Measurements from ENCODE around the gene DUSP22. TPM values are rescaled to one million over a fixed set of nuclear protein-coding genes. Genes with fewer than 3 reads are reported as not detected.

DUSP22 gene
- total RNA-seq, 4 donors from 2014 or later, result 53.3 to 95.2 (median 71.3) TPM

- H3K36me3 ChIP-seq, result no peaks in the 10 kb centered on the region
- H3K27ac ChIP-seq, result no peak overlapping the region
- DNase-seq (ENCODE audit: low spot score in 2 of 2), result no peak
- H3K4me3 ChIP-seq, result no peak overlapping the region
- H3K27me3 ChIP-seq, result no peaks in the 10 kb centered on the region
- no peak for TF ChIP-seq POLR2A (IDR thresholded peaks at IDR 0.05)
- TF ChIP-seq, protein P1, sequence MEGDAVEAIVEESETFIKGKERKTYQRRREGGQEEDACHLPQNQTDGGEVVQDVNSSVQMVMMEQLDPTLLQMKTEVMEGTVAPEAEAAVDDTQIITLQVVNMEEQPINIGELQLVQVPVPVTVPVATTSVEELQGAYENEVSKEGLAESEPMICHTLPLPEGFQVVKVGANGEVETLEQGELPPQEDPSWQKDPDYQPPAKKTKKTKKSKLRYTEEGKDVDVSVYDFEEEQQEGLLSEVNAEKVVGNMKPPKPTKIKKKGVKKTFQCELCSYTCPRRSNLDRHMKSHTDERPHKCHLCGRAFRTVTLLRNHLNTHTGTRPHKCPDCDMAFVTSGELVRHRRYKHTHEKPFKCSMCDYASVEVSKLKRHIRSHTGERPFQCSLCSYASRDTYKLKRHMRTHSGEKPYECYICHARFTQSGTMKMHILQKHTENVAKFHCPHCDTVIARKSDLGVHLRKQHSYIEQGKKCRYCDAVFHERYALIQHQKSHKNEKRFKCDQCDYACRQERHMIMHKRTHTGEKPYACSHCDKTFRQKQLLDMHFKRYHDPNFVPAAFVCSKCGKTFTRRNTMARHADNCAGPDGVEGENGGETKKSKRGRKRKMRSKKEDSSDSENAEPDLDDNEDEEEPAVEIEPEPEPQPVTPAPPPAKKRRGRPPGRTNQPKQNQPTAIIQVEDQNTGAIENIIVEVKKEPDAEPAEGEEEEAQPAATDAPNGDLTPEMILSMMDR (IDR thresholded peaks at IDR 0.05), result no peak
- TF ChIP-seq POLR2AphosphoS5 (IDR thresholded peaks at IDR 0.05), result no peak
- TF ChIP-seq EP300 (IDR thresholded peaks at IDR 0.05), result no peak
- WGBS, result 82% methylated on average over 2 of the region's 2 CpGs
- no peaks in the 10 kb centered on the region for H3K9me3 ChIP-seq
- H3K4me1 ChIP-seq, result peaks cover 36% of the 10 kb centered on the region
These were observed 18.4 kb downstream of the DUSP22 start for GRCh38 chr6:310671-311070.

DNA sequence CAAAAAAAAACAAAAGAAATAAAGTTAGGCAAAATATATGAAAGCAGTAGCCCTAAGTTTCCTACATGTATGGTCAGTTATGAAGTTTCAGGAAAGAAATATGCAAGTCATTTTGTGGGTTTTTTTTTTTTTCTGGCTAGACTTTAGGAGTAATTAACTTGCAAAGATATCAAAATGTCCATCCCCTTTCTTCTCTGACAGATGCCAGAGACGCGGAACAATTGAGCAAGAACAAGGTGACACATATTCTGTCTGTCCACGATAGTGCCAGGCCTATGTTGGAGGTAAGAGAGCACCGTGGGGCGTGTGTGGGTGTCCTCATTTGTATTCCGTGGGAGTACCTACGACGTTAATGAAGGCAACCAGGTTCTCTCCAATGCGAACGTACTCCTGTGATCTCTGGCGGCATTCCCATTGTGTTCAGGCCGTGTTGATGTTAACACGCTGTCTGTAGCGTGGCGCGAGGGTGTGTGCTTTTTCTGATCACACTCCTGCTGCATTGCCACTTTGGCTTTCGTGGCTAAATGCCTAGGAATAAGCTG is 19.5 kb downstream of the DUSP22 start:
- DNase-seq (ENCODE audit: low spot score in 2 of 2), result peak; percentile 68 to 77
- 74% methylated on average over 17 of the region's 17 CpGs for WGBS
- Histone ChIP-seq H3K4me1 (peaks cover 33% of the 10 kb centered on the region), H3K27ac (peak overlapping the region; percentile 5), H3K36me3 (no peaks in the 10 kb centered on the region), H3K4me3 (no peak overlapping the region), H3K9me3 (no peaks in the 10 kb centered on the region), H3K27me3 (no peaks in the 10 kb centered on the region)
- TF ChIP-seq, protein P1 (IDR thresholded peaks at IDR 0.05), result no peak
- no peak for TF ChIP-seq POLR2AphosphoS5 (IDR thresholded peaks at IDR 0.05)
- TF ChIP-seq EP300 (IDR thresholded peaks at IDR 0.05), result no peak
- TF ChIP-seq POLR2A (IDR thresholded peaks at IDR 0.05), result no peak

DNA sequence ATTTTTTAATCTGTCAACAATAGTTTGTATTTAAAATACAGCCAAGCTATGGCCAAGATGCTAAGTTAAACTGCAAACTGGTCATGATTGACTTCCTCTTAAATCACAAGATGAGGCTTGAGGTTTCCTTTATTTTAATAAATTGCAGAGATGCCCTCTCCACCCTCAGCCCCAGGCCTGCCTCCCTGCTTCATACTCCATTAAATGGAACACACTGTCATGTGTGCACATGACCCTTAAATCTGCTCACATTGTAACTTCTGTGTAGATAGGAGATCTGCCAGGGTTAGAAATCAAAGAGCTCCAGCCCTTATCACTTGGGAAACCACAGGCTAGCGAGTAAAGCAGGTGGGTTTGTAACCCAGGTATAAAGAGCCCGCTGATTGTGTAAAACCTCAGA is 20.8 kb downstream of the DUSP22 start:
- TF ChIP-seq, protein P1 (IDR thresholded peaks at IDR 0.05), result no peak
- TF ChIP-seq EP300 (IDR thresholded peaks at IDR 0.05) (no peak), POLR2A (IDR thresholded peaks at IDR 0.05) (peak in 1 of 2 donors; percentile 11), POLR2AphosphoS5 (IDR thresholded peaks at IDR 0.05) (no peak)
- H3K4me3 ChIP-seq, result no peak overlapping the region
- no peaks in the 10 kb centered on the region for H3K9me3 ChIP-seq
- no peaks in the 10 kb centered on the region for H3K27me3 ChIP-seq
- DNase-seq (ENCODE audit: low spot score in 2 of 2), result peak in 1 of 2 donors; percentile 75
- peak overlapping the region; percentile 13 for H3K27ac ChIP-seq
- H3K36me3 ChIP-seq, result no peaks in the 10 kb centered on the region
- WGBS, result 37% methylated on average over 2 of the region's 2 CpGs
- peaks cover 19% of the 10 kb centered on the region for H3K4me1 ChIP-seq

GRCh38 chr6:313917-314316 is 21.6 kb downstream of the DUSP22 start:
- no peak overlapping the region for H3K27ac ChIP-seq
- DNase-seq (ENCODE audit: low spot score in 2 of 2), result no peak
- no peak for TF ChIP-seq EP300 (IDR thresholded peaks at IDR 0.05)
- TF ChIP-seq POLR2A (IDR thresholded peaks at IDR 0.05), result no peak
- TF ChIP-seq, protein P1 (IDR thresholded peaks at IDR 0.05), result no peak
- no peak for TF ChIP-seq POLR2AphosphoS5 (IDR thresholded peaks at IDR 0.05)
- 92% methylated on average over 10 of the region's 10 CpGs for WGBS
- H3K27me3 ChIP-seq, result no peaks in the 10 kb centered on the region
- no peak overlapping the region for H3K4me3 ChIP-seq
- H3K36me3 ChIP-seq, result no peaks in the 10 kb centered on the region
- H3K9me3 ChIP-seq, result no peaks in the 10 kb centered on the region
- peaks cover 18% of the 10 kb centered on the region for H3K4me1 ChIP-seq

GRCh38 chr6:314377-314776 is 22.1 kb downstream of the DUSP22 start:
- WGBS, result 89% methylated on average over 5 of the region's 5 CpGs
- no peaks in the 10 kb centered on the region for H3K27me3 ChIP-seq
- no peak for TF ChIP-seq POLR2A (IDR thresholded peaks at IDR 0.05)
- no peak for TF ChIP-seq POLR2AphosphoS5 (IDR thresholded peaks at IDR 0.05)
- TF ChIP-seq, protein P1 (IDR thresholded peaks at IDR 0.05), result no peak
- no peak for TF ChIP-seq EP300 (IDR thresholded peaks at IDR 0.05)

More at GRCh38 chr6:314377-314776, 22.1 kb downstream of the DUSP22 start:
- Histone ChIP-seq H3K36me3 (no peaks in the 10 kb centered on the region), H3K9me3 (no peaks in the 10 kb centered on the region), H3K4me3 (no peak overlapping the region), H3K27ac (no peak overlapping the region), H3K4me1 (peaks cover 18% of the 10 kb centered on the region)
- DNase-seq (ENCODE audit: low spot score in 2 of 2), result no peak

Data from suprapubic skin (tissue), 4 donors.